SJSA1 (cell line): ENCODE data around the gene RSPH4A. TPM values are rescaled to one million over a fixed set of nuclear protein-coding genes. Genes with fewer than 3 reads are reported as not detected.
"Not testable (repeated sequence)": the region's sequence is repeated elsewhere in the genome, so short reads cannot be mapped to it uniquely, and the experiment has no call there.

Experiments used
- DNase-seq, 2 experiments: peaks; one replicate each; pipeline ENCODE4 v3.0.0-alpha.2; 2015 to 2020; ENCODE audit warnings: low spot score in 2 of 2, low read depth in 1 of 2
- H3K27ac ChIP-seq: fragments of 250-450 bp; sonication (Bioruptor Pico); 2 replicates; pipeline ENCODE4 v1.5.1; 2020; ENCODE audit warnings: mild to moderate bottlenecking, moderate library complexity
- H3K27me3 ChIP-seq: fragments of 250-450 bp; sonication (Bioruptor Pico); replicated peaks from 2 replicates; pipeline ENCODE4 v1.5.1; 2020; ENCODE audit warnings: mild to moderate bottlenecking, moderate library complexity
- H3K36me3 ChIP-seq: fragments of 250-450 bp; sonication (Bioruptor Pico); 2 replicates; pipeline ENCODE4 v1.5.1; 2020; ENCODE audit warnings: mild to moderate bottlenecking
- H3K4me1 ChIP-seq: fragments of 250-450 bp; sonication (Bioruptor Pico); replicated peaks from 2 replicates; pipeline ENCODE4 v1.6.1; 2021; ENCODE audit warnings: mild to moderate bottlenecking
- H3K4me3 ChIP-seq: fragments of 250-450 bp; sonication (Bioruptor Pico); 2 replicates; pipeline ENCODE4 v1.5.1; 2020; ENCODE audit warnings: mild to moderate bottlenecking
- H3K9me3 ChIP-seq: fragments of 250-450 bp; sonication (Bioruptor Pico); replicated peaks from 2 replicates; pipeline ENCODE4 v1.5.1; 2020; ENCODE audit warnings: mild to moderate bottlenecking
- total RNA-seq: library from RNA; depleted of rRNA; stranded (reverse); fragments of >200 nt; shearing (Covaris generic); gene quantifications from 2 replicates; pipeline ENCODE4 v1.2.3, GENCODE V29; 2014; rRNA removed

RSPH4A gene
- total RNA-seq, 1 experiment from 2014 or later, result 0.05 TPM

- no peak for DNase-seq
Observed at GRCh38 chr6:116661594-116661993, 45.3 kb downstream of the RSPH4A start.

DNA sequence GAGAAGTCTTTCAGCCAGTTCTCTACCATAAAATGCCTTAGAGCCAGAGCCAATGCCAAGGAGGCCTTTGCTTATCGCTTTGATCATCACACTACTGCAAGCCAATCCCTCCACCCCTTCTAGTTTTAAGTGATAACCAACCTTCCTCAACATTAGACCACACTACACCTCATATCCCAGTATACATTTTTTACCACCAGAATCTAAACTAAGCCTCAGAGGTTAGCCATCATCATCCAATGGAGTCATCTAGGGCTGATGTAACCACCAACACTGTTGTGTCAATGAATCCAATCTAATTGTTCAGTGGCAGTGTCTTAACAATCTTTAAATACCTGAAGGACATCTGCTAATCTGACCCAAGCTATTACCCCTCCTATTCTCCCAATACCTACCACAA lies 45.9 kb downstream of the RSPH4A start:
- no peak for DNase-seq
- no peak overlapping the region for H3K4me3 ChIP-seq
- H3K27ac ChIP-seq, result no peak overlapping the region
- H3K36me3 ChIP-seq, result peaks cover 16% of the 10 kb centered on the region; the same call in 1 of the 2 replicates
- no peaks in the 10 kb centered on the region; the same call in 1 of the 2 replicates for H3K4me1 ChIP-seq
- no peaks in the 10 kb centered on the region for H3K27me3 ChIP-seq
- no peaks in the 10 kb centered on the region for H3K9me3 ChIP-seq

More at GRCh38 chr6:116661594-116661993, 45.3 kb downstream of the RSPH4A start:
- Histone ChIP-seq H3K4me1 (no peaks in the 10 kb centered on the region; the same call in 1 of the 2 replicates), H3K36me3 (peaks cover 21% of the 10 kb centered on the region), H3K9me3 (no peaks in the 10 kb centered on the region), H3K27ac (no peak overlapping the region), H3K4me3 (no peak overlapping the region), H3K27me3 (no peaks in the 10 kb centered on the region)

DNA sequence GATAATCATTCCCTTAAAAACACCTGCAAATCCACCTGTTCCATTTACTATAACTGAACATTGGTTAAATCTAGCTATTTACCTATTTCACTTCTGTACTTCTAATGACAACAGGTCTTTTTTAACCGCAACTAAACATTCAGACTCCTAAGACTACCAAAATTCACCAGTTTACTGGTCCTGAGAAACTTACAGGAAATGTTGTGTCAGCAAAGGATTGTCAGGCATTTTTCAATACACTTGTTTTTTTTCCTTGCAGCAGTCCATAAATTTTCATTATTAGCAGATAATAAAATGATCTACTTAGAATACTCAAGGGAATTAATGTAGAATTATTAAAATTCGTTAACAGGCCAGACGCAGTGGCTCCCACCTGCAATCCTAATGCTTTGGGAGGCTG lies 47.0 kb downstream of the RSPH4A start:
- H3K9me3 ChIP-seq, result no peaks in the 10 kb centered on the region
- H3K4me3 ChIP-seq, result no peak overlapping the region
- DNase-seq, result no peak
- H3K4me1 ChIP-seq, result no peaks in the 10 kb centered on the region; the same call in 1 of the 2 replicates
- H3K27ac ChIP-seq, result no peak overlapping the region
- no peaks in the 10 kb centered on the region for H3K27me3 ChIP-seq
- peaks cover 11% of the 10 kb centered on the region for H3K36me3 ChIP-seq

DNA sequence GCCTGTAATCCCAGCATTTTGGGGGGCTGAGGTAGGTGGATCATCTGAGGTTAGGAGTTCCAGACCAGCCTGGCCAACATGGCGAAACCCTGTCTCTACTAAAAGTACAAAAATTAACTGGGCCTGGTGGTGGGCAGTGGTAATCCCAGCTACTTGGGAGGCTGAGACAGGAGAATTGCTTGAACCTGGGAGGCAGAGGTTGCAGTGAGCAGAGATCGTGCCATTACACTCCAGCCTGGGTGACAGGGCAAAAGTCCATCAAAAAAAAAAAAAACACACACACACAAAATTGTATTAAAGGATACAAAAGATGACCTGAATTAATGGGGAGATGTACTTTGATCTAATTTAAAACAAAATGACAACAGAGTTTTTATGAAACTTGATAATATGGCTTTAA lies 47.9 kb downstream of the RSPH4A start:
- DNase-seq, H3K27ac ChIP-seq, H3K4me3 ChIP-seq, H3K4me1 ChIP-seq, H3K27me3 ChIP-seq, H3K9me3 ChIP-seq: not testable (repeated sequence)
- H3K36me3 ChIP-seq, result peaks cover 11% of the 10 kb centered on the region

DNA sequence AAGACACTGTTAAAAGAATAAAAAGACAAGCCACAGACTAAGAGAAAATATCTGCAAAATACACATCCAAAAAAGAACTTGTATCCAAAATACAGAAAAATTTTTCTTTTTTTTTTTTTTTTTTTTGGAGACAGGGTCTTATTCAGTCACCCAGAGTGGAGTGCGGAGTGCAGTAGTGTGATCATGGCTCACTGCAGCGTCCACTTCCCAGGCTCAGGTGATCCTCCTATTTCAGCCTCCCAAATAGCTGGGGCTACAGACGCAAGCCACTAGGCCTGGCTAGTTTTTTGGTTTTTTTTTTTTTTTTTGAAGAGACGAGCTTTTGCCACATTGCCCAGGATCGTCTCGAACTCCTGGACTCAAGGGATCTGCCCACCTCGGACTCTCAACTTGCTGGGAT lies 49.2 kb downstream of the RSPH4A start:
- H3K9me3 ChIP-seq, result no peaks in the 10 kb centered on the region; the same call in 1 of the 2 replicates
- H3K27ac ChIP-seq, result no peak overlapping the region
- H3K36me3 ChIP-seq, result peaks cover 4% of the 10 kb centered on the region
- no peak for DNase-seq
- no peaks in the 10 kb centered on the region; the same call in 1 of the 2 replicates for H3K4me1 ChIP-seq
- H3K4me3 ChIP-seq, result no peak overlapping the region
- H3K27me3 ChIP-seq, result no peaks in the 10 kb centered on the region

DNA sequence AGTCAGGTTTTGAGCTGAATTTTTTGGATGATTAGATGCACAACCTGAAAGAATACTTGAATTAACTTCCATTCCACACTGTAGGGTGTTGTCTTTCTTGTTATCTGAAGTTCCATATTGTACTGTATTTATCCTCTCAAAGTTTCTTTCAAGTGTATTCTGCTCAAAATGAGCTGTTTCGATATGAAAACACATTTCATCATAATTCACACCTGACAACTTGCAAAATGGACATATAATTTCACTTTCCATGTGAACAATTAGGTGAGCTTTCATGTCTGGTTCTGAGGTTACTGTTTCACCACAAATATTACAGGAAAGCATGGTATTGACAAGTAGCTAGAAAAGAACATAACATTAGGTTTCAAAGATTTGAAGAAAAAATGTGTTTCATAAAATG lies 50.6 kb downstream of the RSPH4A start:
- no peak for DNase-seq
- H3K4me1 ChIP-seq, result no peaks in the 10 kb centered on the region; the same call in 1 of the 2 replicates
- no peaks in the 10 kb centered on the region; the same call in 1 of the 2 replicates for H3K9me3 ChIP-seq
- no peaks in the 10 kb centered on the region for H3K27me3 ChIP-seq
- H3K36me3 ChIP-seq, result peaks cover 4% of the 10 kb centered on the region
- H3K4me3 ChIP-seq, result no peak overlapping the region
- H3K27ac ChIP-seq, result no peak overlapping the region

DNA sequence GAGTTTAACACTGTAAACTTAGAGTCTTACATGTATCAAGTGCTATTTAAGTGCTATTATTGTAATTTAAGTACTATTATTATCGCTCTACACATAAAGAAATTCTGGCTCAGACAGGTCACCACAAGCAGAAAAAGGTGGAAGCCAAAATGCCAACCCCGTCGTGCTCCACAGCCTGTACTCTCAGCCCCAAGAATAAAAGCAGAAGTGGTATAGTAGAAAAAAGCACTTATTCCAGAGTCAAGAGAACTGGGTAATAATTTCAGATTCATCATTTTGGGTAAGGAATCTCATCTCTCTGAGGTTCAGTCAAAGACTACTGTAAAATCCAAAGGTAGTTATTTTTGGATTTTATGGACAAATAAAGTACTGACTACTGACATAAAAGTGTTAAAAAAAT lies 51.3 kb downstream of the RSPH4A start:
- H3K27me3 ChIP-seq, result no peaks in the 10 kb centered on the region
- H3K36me3 ChIP-seq, result peaks cover 4% of the 10 kb centered on the region
- no peak overlapping the region for H3K27ac ChIP-seq
- H3K9me3 ChIP-seq, result no peaks in the 10 kb centered on the region; the same call in 1 of the 2 replicates
- peak overlapping the region; percentile 77 for H3K4me3 ChIP-seq
- DNase-seq, result no peak
- no peaks in the 10 kb centered on the region; the same call in 1 of the 2 replicates for H3K4me1 ChIP-seq

DNA sequence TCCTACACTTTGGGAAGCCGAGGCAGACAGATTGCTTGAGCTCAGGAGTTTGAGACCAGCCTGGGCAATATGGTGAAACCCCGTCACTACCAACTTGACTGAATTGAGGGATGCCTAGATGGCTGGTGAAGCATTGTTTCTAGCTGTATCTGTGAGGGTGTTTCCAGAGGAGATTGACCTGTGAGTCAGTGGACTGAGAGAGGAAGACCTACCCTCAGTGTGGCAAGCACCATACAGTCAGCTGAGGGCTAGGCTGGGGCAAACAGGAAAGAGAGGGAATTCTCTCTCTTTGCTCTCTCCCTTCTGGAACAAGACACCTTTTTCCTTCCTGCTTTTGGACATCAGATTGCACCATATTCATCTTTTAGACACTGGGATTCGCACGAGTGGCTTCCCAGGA lies 56.0 kb downstream of the RSPH4A start:
- H3K27me3 ChIP-seq, result no peaks in the 10 kb centered on the region
- DNase-seq, result no peak
- H3K9me3 ChIP-seq, result no peaks in the 10 kb centered on the region; the same call in 1 of the 2 replicates
- no peaks in the 10 kb centered on the region for H3K4me1 ChIP-seq
- H3K27ac ChIP-seq, result no peak overlapping the region
- H3K36me3 ChIP-seq, result peaks cover 4% of the 10 kb centered on the region
- no peak overlapping the region for H3K4me3 ChIP-seq

- no peaks in the 10 kb centered on the region for H3K9me3 ChIP-seq
- no peaks in the 10 kb centered on the region for H3K36me3 ChIP-seq
- no peak overlapping the region for H3K4me3 ChIP-seq
- no peak for DNase-seq
- H3K4me1 ChIP-seq, result peaks cover 8% of the 10 kb centered on the region; the same call in 1 of the 2 replicates
- H3K27ac ChIP-seq, result no peak overlapping the region
- no peaks in the 10 kb centered on the region for H3K27me3 ChIP-seq
Observed at GRCh38 chr6:116676021-116676420, 59.7 kb downstream of the RSPH4A start.

- DNase-seq, result peak; percentile 89 to 91
- H3K27ac ChIP-seq, result peak within 1 kb of the TSS; percentile 35
- peak within 1 kb of the TSS; percentile 58 for H3K4me3 ChIP-seq
- H3K4me1 ChIP-seq, result peaks cover 8% of the 10 kb centered on the region
- H3K9me3 ChIP-seq, result no peaks in the 10 kb centered on the region
- H3K27me3 ChIP-seq, result no peaks in the 10 kb centered on the region
- H3K36me3 ChIP-seq, result no peaks in the 10 kb centered on the region
Observed at GRCh38 chr6:116680880-116681672, 64.8 kb downstream of the RSPH4A start, which contains the start of gene KPNA5. Gene KPNA5, plus strand, starts transcription at chr6:116681211. Its CDS starts 124 bp downstream, at chr6:116681335.

- peaks cover 8% of the 10 kb centered on the region for H3K4me1 ChIP-seq
- H3K9me3 ChIP-seq, result no peaks in the 10 kb centered on the region
- no peak overlapping the region for H3K4me3 ChIP-seq
- no peak for DNase-seq
- H3K27me3 ChIP-seq, result no peaks in the 10 kb centered on the region
- H3K27ac ChIP-seq, result no peak overlapping the region
- no peaks in the 10 kb centered on the region for H3K36me3 ChIP-seq
Observed at GRCh38 chr6:116682334-116682712, 66.0 kb downstream of the RSPH4A start.

Other genes starting within 250 kb of the RSPH4A start
- gene DSE, start 245.5 kb upstream of the RSPH4A start, total RNA-seq, result 27.3 and 35.1 TPM in 2 replicates
- not detected in 2 replicates for gene CALHM6, start 155.1 kb upstream of the RSPH4A start, total RNA-seq
- 6.2 and 7.2 TPM in 2 replicates for gene CALHM5, start 104.8 kb upstream of the RSPH4A start, total RNA-seq
- gene TRAPPC3L, start 70.8 kb upstream of the RSPH4A start, total RNA-seq, result 0.06 TPM in 1 of 2 replicates, not detected in the other
- gene CALHM4, start 62.7 kb upstream of the RSPH4A start, total RNA-seq, result not detected in 2 replicates
- 66.2 and 93.5 TPM in 2 replicates for gene RWDD1, start 45.0 kb upstream of the RSPH4A start, total RNA-seq
- gene ZUP1, start 52.3 kb downstream of the RSPH4A start, total RNA-seq, result 7.2 and 19.7 TPM in 2 replicates
- 7.2 and 7.3 TPM in 2 replicates for gene KPNA5, start 64.7 kb downstream of the RSPH4A start, total RNA-seq
- gene FAM162B, start 149.2 kb downstream of the RSPH4A start, total RNA-seq, result not detected in 2 replicates
- not detected in 2 replicates for gene GPRC6A, start 212.6 kb downstream of the RSPH4A start, total RNA-seq